ENCODE data around the gene FUBP3.

FUBP3 gene

GRCh38 chr9:130578865-130579737 lies at the start of gene FUBP3:
TSS of gene FUBP3 (plus strand) at chr9:130579577. CDS start at chr9:130579681, 104 bp downstream.
- H3K27ac ChIP-seq, result peak within 1 kb of the TSS; percentile 96
- DNase-seq (ENCODE audit: low read depth, low spot score), result peak; percentile 51

GRCh38 chr9:130530938-130531337 lies 48.4 kb upstream of the FUBP3 start:
- no peak for DNase-seq (ENCODE audit: low read depth, low spot score)
- no peak overlapping the region for H3K27ac ChIP-seq

- H3K27ac ChIP-seq, result no peak overlapping the region
- DNase-seq (ENCODE audit: low read depth, low spot score), result no peak
Observed at GRCh38 chr9:130531670-130532069, 47.7 kb upstream of the FUBP3 start.

- H3K27ac ChIP-seq, result no peak overlapping the region
- no peak for DNase-seq (ENCODE audit: low read depth, low spot score)
Observed at GRCh38 chr9:130532426-130533080, 46.8 kb upstream of the FUBP3 start.

GRCh38 chr9:130535818-130536521 lies 43.4 kb upstream of the FUBP3 start:
- no peak for DNase-seq (ENCODE audit: low read depth, low spot score)
- H3K27ac ChIP-seq, result no peak overlapping the region

- no peak for DNase-seq (ENCODE audit: low read depth, low spot score)
- H3K27ac ChIP-seq, result no peak overlapping the region
Observed at GRCh38 chr9:130536701-130537107, 42.7 kb upstream of the FUBP3 start.

GRCh38 chr9:130537346-130538050 lies 41.9 kb upstream of the FUBP3 start:
- H3K27ac ChIP-seq, result no peak overlapping the region
- no peak for DNase-seq (ENCODE audit: low read depth, low spot score)

- peak; percentile 78 for DNase-seq (ENCODE audit: low read depth, low spot score)
Observed at GRCh38 chr9:130539420-130540223, 39.8 kb upstream of the FUBP3 start.

GRCh38 chr9:130541533-130541932 lies 37.8 kb upstream of the FUBP3 start:
- no peak overlapping the region for H3K27ac ChIP-seq
- no peak for DNase-seq (ENCODE audit: low read depth, low spot score)

More at GRCh38 chr9:130539420-130540223, 39.8 kb upstream of the FUBP3 start:
- H3K27ac ChIP-seq, result peak overlapping the region; percentile 26

GRCh38 chr9:130542038-130542437 lies 37.3 kb upstream of the FUBP3 start:
- H3K27ac ChIP-seq, result no peak overlapping the region
- DNase-seq (ENCODE audit: low read depth, low spot score), result no peak

- H3K27ac ChIP-seq, result no peak overlapping the region
- no peak for DNase-seq (ENCODE audit: low read depth, low spot score)
Observed at GRCh38 chr9:130542457-130543228, 36.7 kb upstream of the FUBP3 start.

- DNase-seq (ENCODE audit: low read depth, low spot score), result no peak
Observed at GRCh38 chr9:130543368-130543767, 36.0 kb upstream of the FUBP3 start.

GRCh38 chr9:130543859-130544258 lies 35.5 kb upstream of the FUBP3 start:
- no peak for DNase-seq (ENCODE audit: low read depth, low spot score)
- no peak overlapping the region for H3K27ac ChIP-seq

More at GRCh38 chr9:130543368-130543767, 36.0 kb upstream of the FUBP3 start:
- no peak overlapping the region for H3K27ac ChIP-seq

- H3K27ac ChIP-seq, result no peak overlapping the region
- DNase-seq (ENCODE audit: low read depth, low spot score), result no peak
Observed at GRCh38 chr9:130544364-130544763, 35.0 kb upstream of the FUBP3 start.

GRCh38 chr9:130548103-130548502 lies 31.3 kb upstream of the FUBP3 start:
- DNase-seq (ENCODE audit: low read depth, low spot score), result no peak
- no peak overlapping the region for H3K27ac ChIP-seq

- no peak for DNase-seq (ENCODE audit: low read depth, low spot score)
- no peak overlapping the region for H3K27ac ChIP-seq
Observed at GRCh38 chr9:130549093-130549735, 30.2 kb upstream of the FUBP3 start.

GRCh38 chr9:130554606-130555005 lies 24.8 kb upstream of the FUBP3 start:
- no peak for DNase-seq (ENCODE audit: low read depth, low spot score)
- no peak overlapping the region for H3K27ac ChIP-seq

- no peak overlapping the region for H3K27ac ChIP-seq
- DNase-seq (ENCODE audit: low read depth, low spot score), result no peak
Observed at GRCh38 chr9:130555061-130555460, 24.3 kb upstream of the FUBP3 start.

Measured in epithelial cell of prostate (primary cell).